ENCODE results near the gene SREBF2. TPM values are rescaled to one million over a fixed set of nuclear protein-coding genes. Genes with fewer than 3 reads are reported as not detected.

Gene SREBF2
- polyA plus RNA-seq (73.0 and 87.3 TPM in 2 replicates), polyA minus RNA-seq (131 and 133 TPM in 2 replicates)

- Histone ChIP-seq H3K9me2 (ENCODE audit: insufficient read depth, low read length) (no peaks in the 10 kb centered on the region), H3K9ac (ENCODE audit: low read length) (peak within 1 kb of the TSS; percentile 98), H3K27ac (ENCODE audit: low read length) (peak within 1 kb of the TSS; percentile 99), H3K4me2 (ENCODE audit: low read length) (peak within 1 kb of the TSS; percentile 99), H3K27me3 (ENCODE audit: insufficient read depth, low read depth, low read length) (no peaks in the 10 kb centered on the region), H3K79me2 (replicated peaks; ENCODE audit: insufficient read depth, low read length) (peaks cover 44% of the 10 kb centered on the region), H3K9me3 (ENCODE audit: low read length) (no peaks in the 10 kb centered on the region), H4K20me1 (ENCODE audit: insufficient read depth) (no peaks in the 10 kb centered on the region), H3K4me3 (ENCODE audit: low read length) (peak within 1 kb of the TSS; percentile 98), H3F3A (ENCODE audit: insufficient read depth, low read length, poor library complexity, severe bottlenecking) (peaks cover 4% of the 10 kb centered on the region), H2AFZ (ENCODE audit: low read depth, low read length) (peak within 1 kb of the TSS; percentile 68), H3K36me3 (ENCODE audit: insufficient read depth, low read length) (peaks cover 7% of the 10 kb centered on the region)
- TF ChIP-seq POLR2AphosphoS5 (IDR thresholded peaks at IDR 0.05) = peak; percentile 85
- peak; percentile 53 for TF ChIP-seq REST (IDR thresholded peaks at IDR 0.05; ENCODE audit: borderline replicate concordance)
- peak; percentile 27 for TF ChIP-seq SMC3 (conservative IDR thresholded peaks at IDR 0.05; ENCODE audit: poor library complexity)
- no peak for TF ChIP-seq MXI1 (conservative IDR thresholded peaks at IDR 0.05; ENCODE audit: poor library complexity, severe bottlenecking)
- TF ChIP-seq EZH2 (IDR thresholded peaks at IDR 0.05; ENCODE audit: borderline replicate concordance, insufficient read depth, low read length, poor library complexity, severe bottlenecking) = no peak
- TF ChIP-seq TAF1 (IDR thresholded peaks at IDR 0.05; ENCODE audit: low read depth) = peak; percentile 74
- TF ChIP-seq RAD21 (conservative IDR thresholded peaks at IDR 0.05) = peak; percentile 20
- TF ChIP-seq CTCF (IDR thresholded peaks at IDR 0.05; ENCODE audit: poor library complexity, severe bottlenecking) = no peak
- peak; percentile 96 for TF ChIP-seq EP300 (conservative IDR thresholded peaks at IDR 0.05; ENCODE audit: poor library complexity, severe bottlenecking)
These were observed at the start of gene SREBF2 for GRCh38 chr22:41832553-41833368. SREBF2 (plus strand) TSS chr22:41833105; CDS start chr22:41833271, 166 bp downstream.

GRCh38 chr22:41787331-41787730 is 45.6 kb upstream of the SREBF2 start:
- H3K27ac ChIP-seq (ENCODE audit: low read length) = no peak overlapping the region
- H3K9ac ChIP-seq (ENCODE audit: low read length) = no peak overlapping the region
- H3K79me2 ChIP-seq (replicated peaks; ENCODE audit: insufficient read depth, low read length) = no peaks in the 10 kb centered on the region
- no peak overlapping the region for H2AFZ ChIP-seq (ENCODE audit: low read depth, low read length)
- H3K36me3 ChIP-seq (ENCODE audit: insufficient read depth, low read length) = no peaks in the 10 kb centered on the region
- no peaks in the 10 kb centered on the region for H4K20me1 ChIP-seq (ENCODE audit: insufficient read depth)
- no peaks in the 10 kb centered on the region for H3F3A ChIP-seq (ENCODE audit: insufficient read depth, low read length, poor library complexity, severe bottlenecking)
- no peak overlapping the region for H3K4me3 ChIP-seq (ENCODE audit: low read length)
- no peak for TF ChIP-seq POLR2AphosphoS5 (IDR thresholded peaks at IDR 0.05)
- no peak for TF ChIP-seq CTCF (IDR thresholded peaks at IDR 0.05; ENCODE audit: poor library complexity, severe bottlenecking)
- no peak for TF ChIP-seq RAD21 (conservative IDR thresholded peaks at IDR 0.05)
- no peak for TF ChIP-seq EP300 (conservative IDR thresholded peaks at IDR 0.05; ENCODE audit: poor library complexity, severe bottlenecking)
- no peak for TF ChIP-seq TAF1 (IDR thresholded peaks at IDR 0.05; ENCODE audit: low read depth)
- no peak for TF ChIP-seq EZH2 (IDR thresholded peaks at IDR 0.05; ENCODE audit: borderline replicate concordance, insufficient read depth, low read length, poor library complexity, severe bottlenecking)
- TF ChIP-seq MXI1 (conservative IDR thresholded peaks at IDR 0.05; ENCODE audit: poor library complexity, severe bottlenecking) = no peak
- no peak for TF ChIP-seq REST (IDR thresholded peaks at IDR 0.05; ENCODE audit: borderline replicate concordance)
- no peak for TF ChIP-seq SMC3 (conservative IDR thresholded peaks at IDR 0.05; ENCODE audit: poor library complexity)
- H3K27me3 ChIP-seq (ENCODE audit: insufficient read depth, low read depth, low read length) = no peaks in the 10 kb centered on the region
- H3K9me2 ChIP-seq (ENCODE audit: insufficient read depth, low read length) = no peaks in the 10 kb centered on the region
- H3K9me3 ChIP-seq (ENCODE audit: low read length) = no peaks in the 10 kb centered on the region
- H3K4me2 ChIP-seq (ENCODE audit: low read length) = no peak overlapping the region
